ENCODE data around the gene RNF144A.

RNF144A gene

DNA sequence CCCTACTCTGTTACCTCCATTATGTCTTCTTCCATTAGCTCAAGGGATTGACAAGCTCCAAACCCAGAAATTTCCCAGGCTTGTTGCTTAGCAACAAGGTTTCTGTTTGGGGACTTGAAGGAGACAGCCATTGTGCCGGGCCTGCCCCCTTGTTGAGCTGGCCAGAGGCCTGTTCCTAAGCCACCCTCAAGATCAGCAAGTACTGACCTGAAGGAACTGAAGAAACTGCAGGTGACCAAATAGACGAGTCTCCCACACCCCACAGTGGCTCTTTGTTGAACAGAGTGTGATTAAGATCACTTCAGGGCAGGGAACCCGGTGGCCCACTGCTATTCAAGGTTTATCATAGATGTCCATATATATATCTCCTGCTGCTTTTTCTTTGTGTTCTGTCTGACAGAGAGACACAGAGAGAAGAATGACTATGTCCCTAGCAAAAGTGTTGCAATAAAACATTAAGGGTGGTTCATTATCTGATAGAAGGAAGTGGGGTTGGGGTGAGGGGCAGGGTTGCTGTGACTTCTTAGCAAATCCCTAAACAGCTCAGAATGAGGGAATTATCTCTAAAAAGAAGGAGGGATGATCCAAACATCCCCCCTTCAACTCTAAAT is 69.2 kb downstream of the RNF144A start:
- TF ChIP-seq CEBPB (IDR thresholded peaks at IDR 0.05) (no peak), EGR1 (IDR thresholded peaks at IDR 0.05) (no peak), USF1 (IDR thresholded peaks at IDR 0.05) (no peak), NFIC (IDR thresholded peaks at IDR 0.05) (no peak), TEAD4 (IDR thresholded peaks at IDR 0.05) (no peak), FOXM1 (IDR thresholded peaks at IDR 0.05; ENCODE audit: borderline replicate concordance, low read depth) (no peak), TAF1 (IDR thresholded peaks at IDR 0.05; ENCODE audit: low read depth) (no peak), ZBTB7A (IDR thresholded peaks at IDR 0.05; ENCODE audit: low read depth) (no peak), MAX (IDR thresholded peaks at IDR 0.05) (no peak), EP300 (IDR thresholded peaks at IDR 0.05; ENCODE audit: borderline replicate concordance) (no peak), RAD21 (IDR thresholded peaks at IDR 0.05; ENCODE audit: low read depth) (no peak), TCF12 (IDR thresholded peaks at IDR 0.05; ENCODE audit: low read depth) (no peak)
- TF ChIP-seq, protein P1, sequence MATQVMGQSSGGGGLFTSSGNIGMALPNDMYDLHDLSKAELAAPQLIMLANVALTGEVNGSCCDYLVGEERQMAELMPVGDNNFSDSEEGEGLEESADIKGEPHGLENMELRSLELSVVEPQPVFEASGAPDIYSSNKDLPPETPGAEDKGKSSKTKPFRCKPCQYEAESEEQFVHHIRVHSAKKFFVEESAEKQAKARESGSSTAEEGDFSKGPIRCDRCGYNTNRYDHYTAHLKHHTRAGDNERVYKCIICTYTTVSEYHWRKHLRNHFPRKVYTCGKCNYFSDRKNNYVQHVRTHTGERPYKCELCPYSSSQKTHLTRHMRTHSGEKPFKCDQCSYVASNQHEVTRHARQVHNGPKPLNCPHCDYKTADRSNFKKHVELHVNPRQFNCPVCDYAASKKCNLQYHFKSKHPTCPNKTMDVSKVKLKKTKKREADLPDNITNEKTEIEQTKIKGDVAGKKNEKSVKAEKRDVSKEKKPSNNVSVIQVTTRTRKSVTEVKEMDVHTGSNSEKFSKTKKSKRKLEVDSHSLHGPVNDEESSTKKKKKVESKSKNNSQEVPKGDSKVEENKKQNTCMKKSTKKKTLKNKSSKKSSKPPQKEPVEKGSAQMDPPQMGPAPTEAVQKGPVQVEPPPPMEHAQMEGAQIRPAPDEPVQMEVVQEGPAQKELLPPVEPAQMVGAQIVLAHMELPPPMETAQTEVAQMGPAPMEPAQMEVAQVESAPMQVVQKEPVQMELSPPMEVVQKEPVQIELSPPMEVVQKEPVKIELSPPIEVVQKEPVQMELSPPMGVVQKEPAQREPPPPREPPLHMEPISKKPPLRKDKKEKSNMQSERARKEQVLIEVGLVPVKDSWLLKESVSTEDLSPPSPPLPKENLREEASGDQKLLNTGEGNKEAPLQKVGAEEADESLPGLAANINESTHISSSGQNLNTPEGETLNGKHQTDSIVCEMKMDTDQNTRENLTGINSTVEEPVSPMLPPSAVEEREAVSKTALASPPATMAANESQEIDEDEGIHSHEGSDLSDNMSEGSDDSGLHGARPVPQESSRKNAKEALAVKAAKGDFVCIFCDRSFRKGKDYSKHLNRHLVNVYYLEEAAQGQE (IDR thresholded peaks at IDR 0.05; ENCODE audit: low read depth) = no peak

GRCh38 chr2:6986912-6987361 is 69.7 kb downstream of the RNF144A start:
- TF ChIP-seq TAF1 (IDR thresholded peaks at IDR 0.05; ENCODE audit: low read depth) = no peak
- TF ChIP-seq, protein P1 (IDR thresholded peaks at IDR 0.05; ENCODE audit: low read depth) = no peak

GRCh38 chr2:6990871-6991270 is 73.7 kb downstream of the RNF144A start:
- TF ChIP-seq EP300 (IDR thresholded peaks at IDR 0.05; ENCODE audit: borderline replicate concordance) (no peak), NFIC (IDR thresholded peaks at IDR 0.05) (no peak), MAX (IDR thresholded peaks at IDR 0.05) (no peak), EGR1 (IDR thresholded peaks at IDR 0.05) (no peak), FOXM1 (IDR thresholded peaks at IDR 0.05; ENCODE audit: borderline replicate concordance, low read depth) (no peak), TCF12 (IDR thresholded peaks at IDR 0.05; ENCODE audit: low read depth) (no peak), ZBTB7A (IDR thresholded peaks at IDR 0.05; ENCODE audit: low read depth) (no peak), CEBPB (IDR thresholded peaks at IDR 0.05) (no peak), RAD21 (IDR thresholded peaks at IDR 0.05; ENCODE audit: low read depth) (no peak), YY1 (IDR thresholded peaks at IDR 0.05; ENCODE audit: low read depth) (no peak), TAF1 (IDR thresholded peaks at IDR 0.05; ENCODE audit: low read depth) (no peak), TEAD4 (IDR thresholded peaks at IDR 0.05) (no peak), USF1 (IDR thresholded peaks at IDR 0.05) (no peak), CREB1 (IDR thresholded peaks at IDR 0.05; ENCODE audit: low read depth) (no peak)
- TF ChIP-seq, protein P1 (IDR thresholded peaks at IDR 0.05; ENCODE audit: low read depth) = no peak

DNA sequence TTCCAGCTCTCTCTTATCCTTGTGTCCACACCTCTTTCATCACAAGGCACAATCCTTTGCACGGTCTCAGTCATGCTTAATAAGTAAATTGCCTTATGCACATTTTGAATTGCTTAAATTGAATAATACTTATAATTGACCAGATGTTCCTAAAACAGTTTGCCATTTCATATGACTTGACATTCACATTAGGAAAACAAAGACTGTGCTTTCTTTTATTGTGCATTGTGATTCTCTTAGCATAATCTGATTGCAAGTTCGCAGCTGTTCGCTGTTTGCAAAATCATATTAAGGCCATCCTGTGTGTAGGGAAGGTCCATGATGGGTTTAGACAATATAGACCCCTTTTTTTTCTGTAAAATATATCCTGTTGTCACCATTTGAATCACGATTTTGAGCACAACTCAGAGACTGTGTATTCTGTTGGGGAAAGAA is 75.6 kb downstream of the RNF144A start:
- TF ChIP-seq TCF12 (IDR thresholded peaks at IDR 0.05; ENCODE audit: low read depth) (no peak), EP300 (IDR thresholded peaks at IDR 0.05; ENCODE audit: borderline replicate concordance) (no peak), RAD21 (IDR thresholded peaks at IDR 0.05; ENCODE audit: low read depth) (no peak), CREB1 (IDR thresholded peaks at IDR 0.05; ENCODE audit: low read depth) (no peak), NFIC (IDR thresholded peaks at IDR 0.05) (no peak), YY1 (IDR thresholded peaks at IDR 0.05; ENCODE audit: low read depth) (no peak), TEAD4 (IDR thresholded peaks at IDR 0.05) (no peak), FOXM1 (IDR thresholded peaks at IDR 0.05; ENCODE audit: borderline replicate concordance, low read depth) (no peak), USF1 (IDR thresholded peaks at IDR 0.05) (no peak), TAF1 (IDR thresholded peaks at IDR 0.05; ENCODE audit: low read depth) (no peak), MAX (IDR thresholded peaks at IDR 0.05) (no peak), CEBPB (IDR thresholded peaks at IDR 0.05) (no peak), ZBTB7A (IDR thresholded peaks at IDR 0.05; ENCODE audit: low read depth) (no peak), EGR1 (IDR thresholded peaks at IDR 0.05) (no peak)
- TF ChIP-seq, protein P1 (IDR thresholded peaks at IDR 0.05; ENCODE audit: low read depth) = no peak

All from Ishikawa (cell line).